Uterine smooth muscle cell (primary cell): ENCODE data around the gene ACAA2. TPM values are rescaled to one million over a fixed set of nuclear protein-coding genes. Genes with fewer than 3 reads are reported as not detected.

Experiments used
- total RNA-seq: library from RNA; depleted of rRNA; stranded (reverse); fragments of >200 nt; gene quantifications from 2 replicates; pipeline ENCODE4 v1.2.3, GENCODE V29; 2014

Gene ACAA2
- 10.2 and 19.5 TPM in 2 replicates for total RNA-seq

DNA sequence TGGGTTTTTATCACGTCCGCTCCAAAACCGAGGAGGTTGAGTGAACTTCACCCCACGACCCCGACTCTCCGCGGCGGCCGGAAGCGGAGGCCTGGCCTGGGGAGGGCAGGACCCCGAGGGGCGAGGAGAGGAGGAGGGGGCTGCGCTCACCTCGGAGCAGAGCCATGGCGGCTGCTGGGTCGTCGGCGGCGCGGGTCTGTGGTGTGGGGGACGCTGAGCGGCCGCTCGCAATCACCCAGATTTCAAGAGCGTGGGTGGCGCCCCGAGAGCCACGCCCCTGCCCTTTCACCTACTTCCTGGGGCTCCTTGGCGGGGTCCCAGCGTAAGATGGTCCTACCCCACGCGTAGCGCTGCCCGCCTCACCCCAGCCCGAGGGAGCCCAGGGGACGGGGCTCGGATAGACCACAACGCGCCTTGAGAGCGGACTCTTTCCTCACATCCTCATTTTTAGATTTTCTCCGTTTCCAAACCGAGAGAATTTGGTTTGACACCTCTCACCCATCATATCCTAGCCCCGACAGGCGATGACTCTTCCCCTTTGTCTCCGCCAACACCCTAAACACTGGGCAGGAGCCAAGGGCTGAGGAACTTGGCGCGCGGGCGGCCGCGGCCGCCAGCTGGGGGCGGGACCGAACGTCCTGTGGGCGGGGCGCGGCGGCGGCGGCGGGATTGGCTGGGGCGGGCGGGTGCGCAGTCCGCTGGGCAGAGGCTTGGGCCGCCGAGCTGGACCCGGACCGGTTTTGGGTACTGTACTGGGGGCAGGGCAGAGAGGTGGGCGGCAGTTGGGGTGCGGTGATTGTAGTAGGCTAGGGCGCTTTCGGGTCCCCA, at the start of gene ACAA2:
Gene ACAA2, minus strand, starts transcription at position 215 of the 828 bp plus-strand sequence. Its CDS starts 49 bp downstream, at position 166.

